Transverse colon (tissue), 4 donors: ENCODE data around the gene FRYL. TPM values are rescaled to one million over a fixed set of nuclear protein-coding genes. Genes with fewer than 3 reads are reported as not detected.

Experiments
- DNase-seq: peaks from one replicate; pipeline ENCODE4 v3.0.0-alpha.2; 2019
- H3K27ac ChIP-seq, 4 donors: fragments of 200-600 bp; sonication (generic); 2 replicates each; pipeline ENCODE4 v1.5.1; 2016 to 2018; ENCODE audit warnings: inconsistent platforms in 4 of 4
- H3K27me3 ChIP-seq: fragments of 200-600 bp; sonication (generic); 2 replicates; pipeline ENCODE4 v1.5.1; 2017; ENCODE audit warnings: inconsistent platforms
- H3K36me3 ChIP-seq, 4 donors: fragments of 200-600 bp; sonication (generic); 2 replicates each; pipeline ENCODE4 v1.5.1; 2017 to 2019; ENCODE audit warnings: inconsistent platforms in 4 of 4
- H3K4me1 ChIP-seq, 4 donors: fragments of 200-600 bp; sonication (generic); 2 replicates each; pipeline ENCODE4 v1.5.1; 2017 to 2020; ENCODE audit warnings: inconsistent platforms in 4 of 4
- H3K4me3 ChIP-seq, 4 donors: fragments of 200-600 bp; sonication (generic); 1 replicate in 1 of 4; 2 replicates in 3 of 4; pipeline versions ENCODE4 v1.5.1 to v1.6.1; 2017 to 2019; ENCODE audit warnings: inconsistent platforms in 4 of 4
- H3K9me3 ChIP-seq, 2 donors: fragments of 200-600 bp; sonication (generic); 2 replicates each; pipeline ENCODE4 v1.5.1; 2017 to 2019; ENCODE audit warnings: inconsistent platforms in 2 of 2
- CTCF ChIP-seq, 5 experiments: fragments of 200-600 bp in 3 of 5; fragments of 450-650 bp in 2 of 5; sonication (generic) in 3 of 5; IDR thresholded peaks; 1 replicate in 2 of 5; 2 replicates in 3 of 5; pipeline ENCODE4 v1.5.1; 2016 to 2017; ENCODE audit warnings: antibody characterized with exemption in 5 of 5, inconsistent platforms in 3 of 5, mild to moderate bottlenecking in 2 of 5, moderate library complexity in 1 of 5
- EP300 ChIP-seq: sonication (generic); formaldehyde crosslinking; IDR thresholded peaks from one replicate; pipeline ENCODE4 v1.6.1; 2017; ENCODE audit warnings: antibody characterized with exemption, low read depth
- POLR2A ChIP-seq: fragments of 450-650 bp; IDR thresholded peaks from one replicate; pipeline ENCODE4 v1.6.1; 2016; ENCODE audit warnings: antibody characterized with exemption, mild to moderate bottlenecking, moderate library complexity
- POLR2AphosphoS5 ChIP-seq, 3 donors: sonication (generic); formaldehyde crosslinking; IDR thresholded peaks; one replicate each; pipeline ENCODE4 v1.6.1; 2016; ENCODE audit warnings: antibody characterized with exemption in 3 of 3
- WGBS, 2 donors: methylation state at CpG; one replicate each; pipeline ENCODE4 v1.1.5; 2018; ENCODE audit warnings: low coverage in 1 of 2; 5-methylcytosine and 5-hydroxymethylcytosine counted together
- in situ Hi-C, 4 donors: fragments of 200-750 bp; cut with MboI; loops; one replicate each; pipeline versions ENCODE4 v1.15.0 to v1.15.1; 2017; ENCODE audit warnings: low sequenced_read_pairs in 3 of 4, low pct_ligation_motif_present in 1 of 4, low pct_unique_long_range_greater_than_20kb in 1 of 4
- intact Hi-C: fragments of 100-400 bp; cut with DNase I; formaldehyde crosslinking; loops from one replicate; pipeline ENCODE4 v1.15.1; 2023; ENCODE audit warnings: low total_unique reads
- total RNA-seq, 4 donors: library from RNA; depleted of rRNA; stranded (reverse); fragments of >200 nt; gene quantifications; one replicate each; pipeline ENCODE4 v1.1.0, GENCODE V29; 2016

Gene FRYL
- total RNA-seq, 4 donors from 2014 or later = 477 to 645 (median 545) TPM

- H3K27me3 ChIP-seq = no peaks in the 10 kb centered on the region
- H3K9me3 ChIP-seq = no peaks in the 10 kb centered on the region
- no peak overlapping the region for H3K27ac ChIP-seq
- in situ Hi-C loops (loop anchor here in 2 of 4 donors (25.0 kb wide), 2 partner anchors 171 to 454 kb away; partner anchors contain the start of gene SLAIN2 (in 2 of the 2)), intact Hi-C loops (no loop called here)
- TF ChIP-seq CTCF (IDR thresholded peaks at IDR 0.05) = no peak
- no peak for TF ChIP-seq POLR2AphosphoS5 (IDR thresholded peaks at IDR 0.05)
- no peak for TF ChIP-seq EP300
- TF ChIP-seq POLR2A = no peak
- DNase-seq = no peak
- H3K4me1 ChIP-seq = peaks cover 0 to 13% (median 0%) of the 10 kb centered on the region in 4 donors
- H3K4me3 ChIP-seq = no peak overlapping the region
- no peaks in the 10 kb centered on the region for H3K36me3 ChIP-seq
Observed at GRCh38 chr4:48791313-48791712, 11.2 kb upstream of the FRYL start.

GRCh38 chr4:48790561-48790960 lies 10.5 kb upstream of the FRYL start:
- Histone ChIP-seq H3K27ac (no peak overlapping the region), H3K36me3 (no peaks in the 10 kb centered on the region), H3K4me1 (peaks cover 0 to 7% (median 0%) of the 10 kb centered on the region in 4 donors), H3K4me3 (no peak overlapping the region), H3K27me3 (no peaks in the 10 kb centered on the region), H3K9me3 (no peaks in the 10 kb centered on the region)
- TF ChIP-seq CTCF (IDR thresholded peaks at IDR 0.05) (no peak), POLR2A (no peak), POLR2AphosphoS5 (IDR thresholded peaks at IDR 0.05) (no peak), EP300 (no peak)
- in situ Hi-C loops (loop anchor here in 2 of 4 donors (25.0 kb wide), 2 partner anchors 172 to 453 kb away; partner anchors contain the start of gene SLAIN2 (in 2 of the 2)), intact Hi-C loops (no loop called here)
- no peak for DNase-seq

- no peaks in the 10 kb centered on the region for H3K27me3 ChIP-seq
- in situ Hi-C loops (loop anchor here in 3 of 4 donors (10.0 to 25.0 kb wide), 3 partner anchors 48 to 450 kb away; partner anchors contain the start of genes SLAIN2 (in 2 of the 3) and OCIAD1 (in 1 of the 3)), intact Hi-C loops (no loop called here)
- no peak overlapping the region for H3K27ac ChIP-seq
- no peak overlapping the region for H3K4me3 ChIP-seq
- no peaks in the 10 kb centered on the region for H3K36me3 ChIP-seq
- DNase-seq = no peak
- WGBS, 2 donors = 64% methylated on average over 1 of the region's 1 CpG; no CpG with 5 or more reads in 1 of the 2 donors
- H3K9me3 ChIP-seq = no peaks in the 10 kb centered on the region
- peaks cover 0 to under 1% (median 0%) of the 10 kb centered on the region in 4 donors for H3K4me1 ChIP-seq
- no peak for TF ChIP-seq POLR2AphosphoS5 (IDR thresholded peaks at IDR 0.05)
Observed at GRCh38 chr4:48787056-48787455, 7.0 kb upstream of the FRYL start.

- Histone ChIP-seq H3K27me3 (no peaks in the 10 kb centered on the region), H3K36me3 (no peaks in the 10 kb centered on the region), H3K9me3 (no peaks in the 10 kb centered on the region), H3K4me3 (no peak overlapping the region), H3K4me1 (peaks cover 0 to 1% (median 0%) of the 10 kb centered on the region in 4 donors), H3K27ac (no peak overlapping the region)
- WGBS, 2 donors = 91 to 92% methylated on average over 1 to 2 of the region's 2 CpGs
- TF ChIP-seq POLR2AphosphoS5 (IDR thresholded peaks at IDR 0.05) (no peak), EP300 (no peak), CTCF (IDR thresholded peaks at IDR 0.05) (no peak), POLR2A (no peak)
- intact Hi-C loops = no loop called here
- in situ Hi-C loops = loop anchor here in 3 of 4 donors (10.0 to 25.0 kb wide), 3 partner anchors 48 to 449 kb away; partner anchors contain the start of genes SLAIN2 (in 2 of the 3) and OCIAD1 (in 1 of the 3)
- no peak for DNase-seq
Observed at GRCh38 chr4:48786549-48786948, 6.5 kb upstream of the FRYL start.

- TF ChIP-seq EP300 (no peak), CTCF (IDR thresholded peaks at IDR 0.05) (no peak), POLR2AphosphoS5 (IDR thresholded peaks at IDR 0.05) (no peak), POLR2A (no peak)
- no peak overlapping the region for H3K27ac ChIP-seq
- peaks cover 0 to 9% (median 5%) of the 10 kb centered on the region in 4 donors for H3K4me1 ChIP-seq
- DNase-seq = no peak
- H3K4me3 ChIP-seq = no peak overlapping the region
- no peaks in the 10 kb centered on the region for H3K36me3 ChIP-seq
- no peaks in the 10 kb centered on the region for H3K27me3 ChIP-seq
- intact Hi-C loops (no loop called here), in situ Hi-C loops (loop anchor here in 3 of 4 donors (10.0 to 25.0 kb wide), 3 partner anchors 49 to 448 kb away; partner anchors contain the start of genes SLAIN2 (in 2 of the 3) and OCIAD1 (in 1 of the 3))
- no peaks in the 10 kb centered on the region for H3K9me3 ChIP-seq
Observed at GRCh38 chr4:48785302-48785701, 5.2 kb upstream of the FRYL start.
